GM12874 (cell line): ENCODE measurements around the gene MSMB.

Experiments
- CTCF ChIP-seq: IDR thresholded peaks from 2 replicates; pipeline ENCODE4 v1.5.1; 2011; ENCODE audit warnings: low read depth, mild to moderate bottlenecking, control low read depth, low read length, moderate library complexity; ENCODE audit not compliant: insufficient read depth

Gene MSMB

GRCh38 chr10:46024948-46025347, 21.1 kb downstream of the MSMB start:
- no peak for TF ChIP-seq CTCF

- peak; percentile 44 for TF ChIP-seq CTCF
Observed at GRCh38 chr10:46022978-46023702, 22.9 kb downstream of the MSMB start.

- TF ChIP-seq CTCF, result no peak
Observed at GRCh38 chr10:46020344-46020657, 25.8 kb downstream of the MSMB start.

GRCh38 chr10:46019569-46020343, 26.3 kb downstream of the MSMB start:
- no peak for TF ChIP-seq CTCF

- TF ChIP-seq CTCF, result no peak
Observed at GRCh38 chr10:46019177-46019528, 26.9 kb downstream of the MSMB start.

- no peak for TF ChIP-seq CTCF
Observed at GRCh38 chr10:46018453-46019176, 27.5 kb downstream of the MSMB start.

- no peak for TF ChIP-seq CTCF
Observed at GRCh38 chr10:46017733-46018132, 28.3 kb downstream of the MSMB start.
